H1 (cell line): ENCODE measurements around the gene VPS52. TPM values are rescaled to one million over a fixed set of nuclear protein-coding genes. Genes with fewer than 3 reads are reported as not detected.

Source experiments
- CTCF ChIA-PET: fragments of 300-600 bp; sonication (Branson Sonifier 250); formaldehyde crosslinking; loops from one replicate; lab custom pipeline; 2021; ENCODE audit not compliant: partially characterized antibody; lab: Charles Lee
- POLR2A ChIA-PET: fragments of 300-600 bp; sonication (Branson Sonifier 250); formaldehyde crosslinking; loops from one replicate; lab custom pipeline; 2021; ENCODE audit warnings: inconsistent platforms; ENCODE audit not compliant: partially characterized antibody; lab: Charles Lee
- DNase-seq, 2 experiments: peaks; one replicate each; pipeline versions ENCODE4 v3.0.0 to v3.0.0-alpha.2; 2010 to 2022; ENCODE audit warnings: low spot score in 2 of 2, low read depth in 1 of 2, mixed read lengths in 1 of 2
- FAIRE-seq: peaks from 2 replicates; lab custom pipeline; 2011; peaks lifted over from hg19 to GRCh38; lab: Jason Lieb, UNC
- H2AFZ ChIP-seq: 2 replicates; pipeline ENCODE4 v1.8.1; 2012; ENCODE audit warnings: low read length, inconsistent platforms
- H2AK5ac ChIP-seq: 2 replicates; pipeline ENCODE4 v1.6.1; 2013; ENCODE audit warnings: low read depth, low read length
- H2BK120ac ChIP-seq: replicated peaks from 2 replicates; pipeline ENCODE3; 2013; ENCODE audit warnings: low read depth, low read length, inconsistent platforms
- H2BK12ac ChIP-seq: 2 replicates; pipeline ENCODE4 v1.6.1; 2013; ENCODE audit warnings: low read depth, low read length
- H2BK15ac ChIP-seq: 2 replicates; pipeline ENCODE4 v1.6.1; 2013; ENCODE audit warnings: low read length
- H2BK20ac ChIP-seq: 2 replicates; pipeline ENCODE4 v1.6.1; 2013; ENCODE audit warnings: low read length
- H2BK5ac ChIP-seq: 2 replicates; pipeline ENCODE4 v1.6.1; 2013; ENCODE audit warnings: low read depth, low read length
- H3K14ac ChIP-seq: 2 replicates; pipeline ENCODE4 v1.6.1; 2013; ENCODE audit warnings: inconsistent platforms; ENCODE audit not compliant: insufficient read length
- H3K18ac ChIP-seq: 2 replicates; pipeline ENCODE4 v1.6.1; 2013; ENCODE audit warnings: low read length; ENCODE audit errors: extremely low read depth
- H3K23ac ChIP-seq: 2 replicates; pipeline ENCODE4 v1.6.1; 2013; ENCODE audit warnings: inconsistent platforms; ENCODE audit not compliant: insufficient read length
- H3K23me2 ChIP-seq: 2 replicates; pipeline ENCODE4 v1.6.1; 2013; ENCODE audit warnings: low read depth, low read length
- H3K27ac ChIP-seq: 2 replicates; pipeline ENCODE4 v1.6.1; 2011; ENCODE audit warnings: low read depth, low read length, inconsistent platforms
- H3K27me3 ChIP-seq, 4 experiments: replicated peaks in 1 of 4; 1 replicate in 1 of 4; 2 replicates in 3 of 4; pipeline versions ENCODE4 v1.6.1 to v1.8.1; 2011 to 2013; ENCODE audit warnings: low read length in 3 of 4, mild to moderate bottlenecking in 3 of 4, inconsistent platforms in 2 of 4, mixed read lengths in 2 of 4, moderate library complexity in 1 of 4; ENCODE audit not compliant: control insufficient read depth in 3 of 4, insufficient read depth in 3 of 4; ENCODE audit errors: extremely low read depth in 1 of 4
- H3K36me3 ChIP-seq, 4 experiments: 2 replicates each; pipeline versions ENCODE4 v1.6.1 to v1.8.1; 2011 to 2013; ENCODE audit warnings: mild to moderate bottlenecking in 4 of 4, low read length in 3 of 4, moderate library complexity in 2 of 4, control low read depth in 1 of 4, inconsistent platforms in 1 of 4; ENCODE audit not compliant: insufficient read depth in 4 of 4, control insufficient read depth in 2 of 4
- H3K4ac ChIP-seq: replicated peaks from 2 replicates; pipeline ENCODE3; 2013; ENCODE audit warnings: low read length, low read depth, mixed read lengths, inconsistent platforms; ENCODE audit not compliant: insufficient read length
- H3K4me1 ChIP-seq, 4 experiments: replicated peaks in 1 of 4; 1 replicate in 1 of 4; 2 replicates in 3 of 4; pipeline versions ENCODE4 v1.6.1 to v1.8.1; 2011 to 2013; ENCODE audit warnings: low read length in 3 of 4, inconsistent platforms in 2 of 4, mixed read lengths in 1 of 4; ENCODE audit not compliant: insufficient read depth in 4 of 4, control insufficient read depth in 3 of 4
- H3K4me2 ChIP-seq, 2 experiments: 2 replicates each; pipeline versions ENCODE4 v1.6.1 to v1.8.1; 2011 to 2013; ENCODE audit warnings: low read depth in 2 of 2, low read length in 2 of 2, control low read depth in 1 of 2, inconsistent platforms in 1 of 2, mild to moderate bottlenecking in 1 of 2; ENCODE audit not compliant: insufficient read depth in 1 of 2
- H3K4me3 ChIP-seq, 4 experiments: fragments of 200-600, 300-600 bp in 1 of 4; sonication (generic), shearing (Covaris generic), sonication (Bioruptor Twin) in 1 of 4; 2 replicates each; pipeline versions ENCODE4 v1.5.1 to v1.8.1; 2011 to 2016; ENCODE audit warnings: low read length in 4 of 4, low read depth in 3 of 4, control low read depth in 2 of 4, inconsistent platforms in 2 of 4, mild to moderate bottlenecking in 2 of 4, mixed read lengths in 1 of 4, moderate library complexity in 1 of 4; ENCODE audit not compliant: insufficient read depth in 2 of 4; ENCODE audit errors: extremely low read depth in 1 of 4
- H3K56ac ChIP-seq: replicated peaks from 2 replicates; pipeline ENCODE3; 2013; ENCODE audit warnings: low read depth, mild to moderate bottlenecking, mixed read lengths, low read length, inconsistent platforms; ENCODE audit not compliant: insufficient read length
- H3K79me1 ChIP-seq: 2 replicates; pipeline ENCODE4 v1.6.1; 2013; ENCODE audit warnings: low read depth, low read length, control low read depth
- H3K79me2 ChIP-seq, 2 experiments: 2 replicates each; pipeline versions ENCODE4 v1.6.1 to v1.8.1; 2012 to 2013; ENCODE audit warnings: low read length in 2 of 2, mild to moderate bottlenecking in 2 of 2, inconsistent platforms in 1 of 2; ENCODE audit not compliant: insufficient read depth in 2 of 2, control insufficient read depth in 1 of 2
- H3K9ac ChIP-seq, 4 experiments: replicated peaks in 1 of 4; 1 replicate in 1 of 4; 2 replicates in 3 of 4; pipeline versions ENCODE4 v1.6.1 to v1.8.1; 2011 to 2013; ENCODE audit warnings: low read depth in 3 of 4, low read length in 3 of 4, control low read depth in 2 of 4, mild to moderate bottlenecking in 2 of 4, moderate library complexity in 2 of 4, inconsistent platforms in 1 of 4; ENCODE audit errors: extremely low read depth in 1 of 4
- H3K9me3 ChIP-seq, 2 experiments: 2 replicates each; pipeline versions ENCODE4 v1.6.1 to v1.8.1; 2012 to 2013; ENCODE audit warnings: mild to moderate bottlenecking in 2 of 2, moderate library complexity in 2 of 2, control low read depth in 1 of 2, inconsistent platforms in 1 of 2, low read depth in 1 of 2, low read length in 1 of 2, mixed read lengths in 1 of 2; ENCODE audit not compliant: insufficient read depth in 2 of 2
- H4K20me1 ChIP-seq, 2 experiments: replicated peaks in 1 of 2; 2 replicates each; pipeline versions ENCODE3 to v1.8.1; 2011 to 2013; ENCODE audit warnings: inconsistent platforms in 2 of 2, low read length in 2 of 2, mild to moderate bottlenecking in 1 of 2; ENCODE audit not compliant: insufficient read depth in 2 of 2, control insufficient read depth in 1 of 2
- H4K5ac ChIP-seq: 2 replicates; pipeline ENCODE4 v1.6.1; 2013; ENCODE audit warnings: low read length, low read depth, mixed read lengths, inconsistent platforms; ENCODE audit not compliant: insufficient read length
- H4K8ac ChIP-seq: 2 replicates; pipeline ENCODE4 v1.8.0; 2013; ENCODE audit warnings: mild to moderate bottlenecking, moderate library complexity, low read length, inconsistent platforms; ENCODE audit not compliant: insufficient read depth; ENCODE audit errors: extremely low read depth
- H4K91ac ChIP-seq: replicated peaks from 2 replicates; pipeline ENCODE3; 2013; ENCODE audit warnings: low read length, mixed read lengths, inconsistent platforms; ENCODE audit not compliant: insufficient read length
- MAFK ChIP-seq: IDR thresholded peaks from 2 replicates; pipeline ENCODE4 v1.6.1; 2012; ENCODE audit warnings: low read depth, mild to moderate bottlenecking, improper control_type of control experiment, low read length
- SRF ChIP-seq: IDR thresholded peaks from 2 replicates; pipeline ENCODE4 v1.6.1; 2011; ENCODE audit warnings: mild to moderate bottlenecking, low read depth, low read length, moderate library complexity
- whole genome bisulfite sequencing, 2 experiments: shearing (Covaris generic) in 1 of 2; methylation state at CpG; one replicate each; pipeline versions ENCODE4 v1.1.6 to v1.1.7; 2013 to 2015; ENCODE audit warnings: low lambda C conversion rate in 2 of 2, mixed read lengths in 2 of 2, inconsistent platforms in 1 of 2, low coverage in 1 of 2, missing lambda C conversion rate in 1 of 2; ENCODE audit not compliant: insufficient replicate concordance in 2 of 2, insufficient coverage in 1 of 2, insufficient read length in 1 of 2; ENCODE audit errors: extremely low coverage in 1 of 2, missing lambda C conversion rate in 1 of 2; 5-methylcytosine and 5-hydroxymethylcytosine counted together
- polyA plus RNA-seq, 7 experiments: library from polyadenylated mRNA; depleted of rRNA in 3 of 7; stranded (reverse) in 5 of 7; unstranded in 2 of 7; fragments of >200 nt in 5 of 7; fragments of 200-250 nt in 2 of 7; gene quantifications; 1 replicate in 5 of 7; 2 replicates in 1 of 7; 4 replicates in 1 of 7; pipeline versions ENCODE4 v1.2.1 to v1.2.3, GENCODE V29; 2011 to 2013; ENCODE audit warnings: missing spikeins in 2 of 7, mixed read lengths in 2 of 7
- total RNA-seq: library from RNA; stranded (reverse); fragmentation: NEBNext Ultra II Directional; extraction: Animal tissue kit (Norgen Biotek cat#: 25700); gene quantifications from 2 replicates; pipeline ENCODE4 v1.2.1, GENCODE V29; 2021

The VPS52 gene
- total and polyA plus RNA-seq, 2 of the 8 experiments (the other 6 are each of a cell fraction or from before 2014, with no cell fraction given): 36.5 to 86.3 TPM

DNA sequence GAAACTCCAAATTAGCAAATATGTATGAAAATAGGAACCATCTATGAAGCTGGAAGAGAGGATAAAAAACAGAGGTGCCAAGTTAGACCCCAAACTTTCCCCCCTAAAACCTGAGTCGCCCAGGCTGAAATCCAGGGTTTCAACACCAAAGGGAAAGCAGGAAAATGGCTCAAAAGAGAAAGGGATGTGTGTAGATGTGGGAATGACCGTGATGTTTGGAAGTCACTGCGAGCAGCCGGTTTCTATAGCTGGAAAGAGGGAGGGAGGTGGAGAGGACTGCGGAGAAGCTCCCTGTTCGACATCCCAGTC, 58.9 kb downstream of the VPS52 start:
- Histone ChIP-seq H3K23ac (no peak overlapping the region), H4K91ac (no peak overlapping the region), H3K79me2 (no peaks in the 10 kb centered on the region), H3K79me1 (no peaks in the 10 kb centered on the region; the same call in 1 of the 2 replicates), H3K56ac (no peak overlapping the region), H3K36me3 (peaks cover 2 to 7% (median 4%) of the 10 kb centered on the region in 4 experiments; a peak in 3 of 8 replicates), H2BK12ac (no peak overlapping the region), H3K4me1 (peaks cover 0 to 13% (median 4%) of the 10 kb centered on the region in 4 experiments; a peak in 6 of 7 replicates), H2BK5ac (no peak overlapping the region), H4K20me1 (peaks cover 2 to 16% of the 10 kb centered on the region in 2 experiments), H2BK15ac (no peak overlapping the region; the same call in 1 of the 2 replicates), H4K8ac (no peak overlapping the region), H3K18ac (no peak overlapping the region), H3K27me3 (peaks cover 29 to 69% (median 63%) of the 10 kb centered on the region in 4 experiments), H3K9ac (peak overlapping the region in 3 of 4 experiments; percentile 10 to 66 (median 13); a peak in 2 of 7 replicates), H3K4me3 (peak overlapping the region; percentile 50 to 72 (median 66)), H3K4me2 (peak overlapping the region; percentile 83 to 95), H3K14ac (no peak overlapping the region), H4K5ac (no peak overlapping the region), H3K23me2 (peaks cover 19% of the 10 kb centered on the region; the same call in 1 of the 2 replicates), H3K4ac (no peak overlapping the region), H3K27ac (no peak overlapping the region), H2BK20ac (no peak overlapping the region), H2BK120ac (no peak overlapping the region), H2AK5ac (no peak overlapping the region), H2AFZ (no peak overlapping the region), H3K9me3 (no peaks in the 10 kb centered on the region)
- no peak for TF ChIP-seq MAFK
- TF ChIP-seq SRF: 0 out of 2 replicates have a peak, but pooled peaks have one; percentile 40
- FAIRE-seq: peak; percentile 28
- POLR2A ChIA-PET: interaction anchor here (0.8 to 2.3 kb wide), 7 partner anchors 9 to 241 kb away, joined by 3 to 13 read pairs (median 5); partner anchors contain the start of genes HSD17B8, RPS18 and VPS52
- 8% methylated on average over 5 of the region's 6 CpGs; no CpG with 5 or more reads in 1 of the 2 experiments for WGBS, 2 experiments
- CTCF ChIA-PET: interaction anchor here (0.5 to 6.3 kb wide), 4 partner anchors 21 to 370 kb away, joined by 3 to 60 read pairs (median 4); no protein-coding TSS in a partner anchor
- DNase-seq: no peak
